Retinal pigment epithelial cell (primary cell): ENCODE measurements around the gene SETD7.

Experiments used
- DNase-seq: peaks from one replicate; pipeline ENCODE4 v3.0.0-alpha.2; 2010; ENCODE audit warnings: low read depth
- H3K4me3 ChIP-seq: 2 replicates; pipeline ENCODE4 v1.5.1; 2011; ENCODE audit warnings: mild to moderate bottlenecking, low read length, control low read depth, moderate library complexity
- TF ChIP-seq, protein P1 (sequence below): conservative IDR thresholded peaks from 2 replicates; pipeline ENCODE4 v1.5.1; 2011; ENCODE audit warnings: low read depth, low read length, control low read depth, inconsistent platforms

Gene SETD7

DNA sequence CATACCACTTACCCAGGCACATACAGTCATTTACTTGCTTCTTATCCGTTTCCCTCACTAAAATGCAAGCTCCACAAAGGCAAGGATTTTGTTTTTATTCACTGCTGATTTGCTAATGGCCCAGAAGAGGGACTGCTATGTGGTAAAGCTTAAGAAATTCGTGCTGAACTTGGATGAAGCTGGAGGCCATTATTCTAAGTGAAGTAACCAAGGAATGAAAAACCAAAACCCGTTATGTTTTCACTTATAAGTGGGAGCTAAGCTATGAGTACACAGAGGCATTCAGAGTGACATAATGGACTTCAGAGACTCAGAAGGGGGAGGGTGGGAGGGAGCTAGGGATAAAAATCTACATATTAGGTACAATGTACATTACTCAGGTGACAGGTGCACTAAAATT, 54.9 kb downstream of the SETD7 start:
- DNase-seq, result no peak
- no peak overlapping the region for H3K4me3 ChIP-seq
- TF ChIP-seq, protein P1, sequence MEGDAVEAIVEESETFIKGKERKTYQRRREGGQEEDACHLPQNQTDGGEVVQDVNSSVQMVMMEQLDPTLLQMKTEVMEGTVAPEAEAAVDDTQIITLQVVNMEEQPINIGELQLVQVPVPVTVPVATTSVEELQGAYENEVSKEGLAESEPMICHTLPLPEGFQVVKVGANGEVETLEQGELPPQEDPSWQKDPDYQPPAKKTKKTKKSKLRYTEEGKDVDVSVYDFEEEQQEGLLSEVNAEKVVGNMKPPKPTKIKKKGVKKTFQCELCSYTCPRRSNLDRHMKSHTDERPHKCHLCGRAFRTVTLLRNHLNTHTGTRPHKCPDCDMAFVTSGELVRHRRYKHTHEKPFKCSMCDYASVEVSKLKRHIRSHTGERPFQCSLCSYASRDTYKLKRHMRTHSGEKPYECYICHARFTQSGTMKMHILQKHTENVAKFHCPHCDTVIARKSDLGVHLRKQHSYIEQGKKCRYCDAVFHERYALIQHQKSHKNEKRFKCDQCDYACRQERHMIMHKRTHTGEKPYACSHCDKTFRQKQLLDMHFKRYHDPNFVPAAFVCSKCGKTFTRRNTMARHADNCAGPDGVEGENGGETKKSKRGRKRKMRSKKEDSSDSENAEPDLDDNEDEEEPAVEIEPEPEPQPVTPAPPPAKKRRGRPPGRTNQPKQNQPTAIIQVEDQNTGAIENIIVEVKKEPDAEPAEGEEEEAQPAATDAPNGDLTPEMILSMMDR, result no peak

DNA sequence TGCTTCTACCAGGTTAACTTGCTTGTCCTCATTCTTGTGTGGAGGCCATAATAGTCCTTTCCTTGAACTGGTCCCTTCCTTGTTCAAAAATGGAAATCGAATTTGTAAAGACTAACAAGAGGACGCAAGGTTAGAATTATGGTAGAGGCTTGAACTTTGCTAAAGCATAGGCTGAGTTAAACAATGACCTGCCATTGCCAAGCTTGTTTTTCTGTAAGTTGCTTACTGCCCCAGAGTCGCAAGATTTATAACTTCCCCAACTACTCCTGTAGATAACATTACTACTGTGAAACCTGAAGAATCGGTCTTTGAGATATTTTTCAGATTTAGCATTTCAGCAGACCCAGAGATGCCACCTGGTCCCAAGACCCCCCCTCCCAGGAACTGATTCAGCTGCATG, 56.8 kb downstream of the SETD7 start:
- TF ChIP-seq, protein P1, result no peak

DNA sequence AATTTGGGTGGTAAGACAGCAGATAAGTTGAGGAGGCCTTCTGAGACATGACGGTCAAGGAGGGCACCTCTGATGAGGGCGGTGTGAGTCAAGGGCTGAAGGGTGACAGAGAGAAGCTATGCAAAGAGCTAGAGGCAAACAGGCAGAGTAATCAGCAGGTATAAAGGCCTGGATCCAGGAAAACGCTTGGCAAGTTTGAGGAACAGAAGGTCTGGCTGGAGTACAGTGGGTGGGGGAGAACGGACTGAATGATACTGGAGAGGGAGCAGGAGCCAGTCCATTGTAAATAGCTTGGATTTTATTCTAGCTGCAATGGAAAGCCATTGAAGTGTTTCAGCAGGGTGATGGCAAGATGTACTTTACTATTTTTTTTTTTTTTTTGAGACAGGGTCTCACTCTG, 62.8 kb downstream of the SETD7 start:
- DNase-seq, result no peak
- no peak overlapping the region for H3K4me3 ChIP-seq
- TF ChIP-seq, protein P1, result no peak

More for the DNA sequence above, 56.8 kb downstream of the SETD7 start:
- no peak for DNase-seq
- no peak overlapping the region for H3K4me3 ChIP-seq

DNA sequence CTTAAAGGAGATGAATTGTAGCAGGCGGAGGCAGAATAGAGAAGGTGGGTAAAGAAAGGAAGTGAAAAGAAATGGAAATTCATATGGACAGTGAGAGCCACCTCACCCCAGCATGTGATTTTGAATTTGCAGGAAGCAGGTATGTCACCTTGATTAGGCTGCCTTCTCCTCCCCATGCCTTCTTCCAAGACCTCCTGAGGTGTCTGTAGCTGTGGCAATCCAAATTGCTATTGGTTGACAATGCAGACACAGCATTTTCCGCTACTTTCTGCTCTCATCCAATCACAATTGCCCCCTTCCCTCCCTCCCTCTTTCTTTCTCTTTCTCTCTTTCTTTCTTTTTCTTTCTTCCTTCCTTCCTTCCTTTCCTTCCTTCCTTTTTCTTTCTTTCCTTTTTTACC, 63.6 kb downstream of the SETD7 start:
- DNase-seq, result no peak
- H3K4me3 ChIP-seq, result no peak overlapping the region
- TF ChIP-seq, protein P1, result no peak

DNA sequence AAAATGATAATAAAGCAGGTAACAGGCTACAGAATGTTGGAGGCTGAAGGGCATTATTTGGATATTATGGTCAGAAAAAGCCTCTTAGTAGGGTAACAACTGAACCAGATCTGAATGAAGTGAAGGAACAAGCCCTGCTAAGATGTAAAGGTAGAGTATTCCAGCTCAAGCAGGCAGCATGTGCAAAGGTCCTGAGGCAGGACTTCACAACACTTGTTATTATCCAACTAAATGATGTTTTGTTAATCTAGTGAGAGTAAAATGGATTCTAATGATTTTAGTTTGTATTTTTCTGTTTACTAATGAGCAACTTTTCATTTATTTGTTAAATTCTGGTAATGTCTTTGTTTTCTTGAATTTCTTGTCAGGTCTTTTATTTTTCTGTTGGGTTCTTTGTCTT, 66.4 kb downstream of the SETD7 start:
- no peak for DNase-seq
- H3K4me3 ChIP-seq, result no peak overlapping the region
- TF ChIP-seq, protein P1, result no peak

DNA sequence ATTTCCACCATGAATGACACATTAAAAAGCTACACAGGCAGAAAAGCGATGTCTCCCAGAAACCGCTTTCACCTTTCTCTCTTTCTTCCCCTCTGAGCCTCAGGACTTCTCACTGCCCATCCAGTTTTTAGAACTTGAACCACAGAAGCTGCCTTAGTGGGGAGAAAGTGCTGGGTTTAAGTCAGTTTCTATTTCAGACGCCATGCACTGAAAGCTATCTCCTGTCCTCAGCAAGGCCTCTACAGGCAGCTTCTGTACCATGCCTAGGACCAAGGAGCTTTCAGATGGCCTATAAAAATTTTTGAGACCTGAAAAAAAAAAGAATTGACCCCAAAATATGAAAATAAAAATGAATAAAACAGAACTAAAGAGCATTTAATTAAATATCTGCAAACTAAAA, 67.6 kb downstream of the SETD7 start:
- DNase-seq, result no peak
- TF ChIP-seq, protein P1, result no peak

DNA sequence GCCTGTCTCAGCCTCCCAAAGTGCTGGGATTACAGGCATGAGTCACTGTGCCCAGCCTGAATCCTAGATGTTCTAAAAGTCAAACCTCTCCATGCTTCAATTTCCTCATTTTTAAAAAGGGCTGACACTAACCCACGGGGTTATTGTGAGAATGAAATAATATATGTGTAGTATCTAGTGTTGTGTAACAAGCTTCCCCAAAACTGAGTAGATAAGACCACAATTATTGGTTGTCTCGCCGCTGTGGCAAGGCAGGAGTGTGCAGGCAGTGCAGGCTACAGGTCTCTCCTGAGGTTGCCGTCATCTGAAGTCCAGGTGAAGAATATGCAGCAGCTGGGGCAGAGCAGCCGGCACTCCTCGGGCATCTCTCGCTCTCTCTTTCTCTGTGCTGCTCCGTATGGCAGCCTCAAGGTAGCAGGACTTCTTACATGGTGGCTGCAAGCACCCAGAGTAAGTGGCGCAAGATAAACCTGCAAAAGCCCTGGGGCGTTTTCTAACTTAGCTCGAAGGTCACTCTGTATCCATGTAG, 71.2 kb downstream of the SETD7 start:
- TF ChIP-seq, protein P1, result no peak
- no peak overlapping the region for H3K4me3 ChIP-seq
- no peak for DNase-seq

More for the DNA sequence above, 67.6 kb downstream of the SETD7 start:
- H3K4me3 ChIP-seq, result no peak overlapping the region
